Immature natural killer cell (primary cell): ENCODE results near the gene AIFM3. TPM values are rescaled to one million over a fixed set of nuclear protein-coding genes. Genes with fewer than 3 reads are reported as not detected.

Source experiments
- DNase-seq, 3 donors: peaks; one replicate each; pipeline ENCODE4 v3.0.0; 2022; ENCODE audit warnings: mixed read lengths in 1 of 3
- H3K27ac Mint-ChIP-seq, 6 donors: one replicate each; pipeline ENCODE4 v1.8.0; 2020; ENCODE audit warnings: mixed read lengths in 6 of 6, mild to moderate bottlenecking in 5 of 6, inconsistent platforms in 4 of 6, moderate library complexity in 3 of 6
- H3K27me3 Mint-ChIP-seq, 3 donors: one replicate each; pipeline ENCODE4 v1.8.0; 2020 to 2021; ENCODE audit warnings: low read depth in 3 of 3, mild to moderate bottlenecking in 3 of 3, mixed read lengths in 3 of 3, moderate library complexity in 3 of 3, inconsistent platforms in 1 of 3
- H3K36me3 Mint-ChIP-seq, 3 donors: one replicate each; pipeline ENCODE4 v1.8.0; 2020; ENCODE audit warnings: mixed read lengths in 3 of 3, inconsistent platforms in 2 of 3, mild to moderate bottlenecking in 2 of 3
- H3K4me1 Mint-ChIP-seq, 2 donors: one replicate each; pipeline ENCODE4 v1.8.0; 2020; ENCODE audit warnings: inconsistent platforms in 2 of 2, mild to moderate bottlenecking in 2 of 2, mixed read lengths in 2 of 2, moderate library complexity in 1 of 2
- H3K4me3 Mint-ChIP-seq, 5 donors: one replicate each; pipeline ENCODE4 v1.8.0; 2020; ENCODE audit warnings: mild to moderate bottlenecking in 5 of 5, mixed read lengths in 5 of 5, inconsistent platforms in 3 of 5, moderate library complexity in 3 of 5
- H3K9me3 Mint-ChIP-seq, 6 donors: one replicate each; pipeline ENCODE4 v1.8.0; 2020; ENCODE audit warnings: mild to moderate bottlenecking in 6 of 6, mixed read lengths in 6 of 6, inconsistent platforms in 4 of 6, moderate library complexity in 3 of 6
- polyA plus RNA-seq, 3 donors: library from polyadenylated mRNA; unstranded; fragments of 300-500 nt; fragmentation: Illumina TruSeq; gene quantifications; one replicate each; pipeline ENCODE4 v1.2.3, GENCODE V29; 2021

The AIFM3 gene
- polyA plus RNA-seq, 3 donors from 2014 or later = 0.30 to 1.4 TPM; not detected in 1

GRCh38 chr22:20977516-20978170 is 10.6 kb downstream of the AIFM3 start:
- peaks cover 0 to 9% (median 0%) of the 10 kb centered on the region in 3 donors for H3K27me3 Mint-ChIP-seq
- H3K9me3 Mint-ChIP-seq = no peaks in the 10 kb centered on the region
- H3K4me3 Mint-ChIP-seq = no peak overlapping the region
- H3K36me3 Mint-ChIP-seq = no peaks in the 10 kb centered on the region
- H3K4me1 Mint-ChIP-seq = peaks cover 20 to 23% of the 10 kb centered on the region in 2 donors
- no peak overlapping the region for H3K27ac Mint-ChIP-seq
- DNase-seq = no peak

- H3K9me3 Mint-ChIP-seq = no peaks in the 10 kb centered on the region
- H3K27ac Mint-ChIP-seq = no peak overlapping the region
- no peaks in the 10 kb centered on the region for H3K36me3 Mint-ChIP-seq
- DNase-seq = no peak
- peaks cover 0 to 9% (median 0%) of the 10 kb centered on the region in 3 donors for H3K27me3 Mint-ChIP-seq
- H3K4me3 Mint-ChIP-seq = no peak overlapping the region
- peaks cover 28% of the 10 kb centered on the region in 2 donors for H3K4me1 Mint-ChIP-seq
Measured at GRCh38 chr22:20978419-20978818, 11.4 kb downstream of the AIFM3 start.

GRCh38 chr22:20979243-20979809 is 12.3 kb downstream of the AIFM3 start:
- peaks cover 33 to 35% of the 10 kb centered on the region in 2 donors for H3K4me1 Mint-ChIP-seq
- H3K27me3 Mint-ChIP-seq = peaks cover 0 to 12% (median 0%) of the 10 kb centered on the region in 3 donors
- H3K27ac Mint-ChIP-seq = peak overlapping the region in 4 of 6 donors; percentile 67 to 90 (median 88)
- peak; percentile 48 to 70 (median 65) for DNase-seq
- H3K36me3 Mint-ChIP-seq = no peaks in the 10 kb centered on the region
- H3K4me3 Mint-ChIP-seq = peak overlapping the region; percentile 51 to 80 (median 73)
- H3K9me3 Mint-ChIP-seq = no peaks in the 10 kb centered on the region

- Mint-ChIP-seq H3K36me3 (no peaks in the 10 kb centered on the region), H3K9me3 (no peaks in the 10 kb centered on the region), H3K27ac (peak overlapping the region in 4 of 6 donors; percentile 7 to 84 (median 62)), H3K27me3 (peaks cover 0 to 12% (median 0%) of the 10 kb centered on the region in 3 donors), H3K4me3 (peak overlapping the region; percentile 44 to 73 (median 46)), H3K4me1 (peaks cover 33 to 35% of the 10 kb centered on the region in 2 donors)
- no peak for DNase-seq
Measured at GRCh38 chr22:20979940-20980453, 12.9 kb downstream of the AIFM3 start.

GRCh38 chr22:20980523-20980922 is 13.5 kb downstream of the AIFM3 start:
- no peak for DNase-seq
- peaks cover 0 to 12% (median 0%) of the 10 kb centered on the region in 3 donors for H3K27me3 Mint-ChIP-seq
- H3K27ac Mint-ChIP-seq = peak overlapping the region in 2 of 6 donors; percentile 78 to 84
- peaks cover 33 to 35% of the 10 kb centered on the region in 2 donors for H3K4me1 Mint-ChIP-seq
- no peaks in the 10 kb centered on the region for H3K36me3 Mint-ChIP-seq
- H3K4me3 Mint-ChIP-seq = peak overlapping the region in 4 of 5 donors; percentile 39 to 88 (median 56)
- no peaks in the 10 kb centered on the region for H3K9me3 Mint-ChIP-seq

GRCh38 chr22:20980938-20981722 is 14.1 kb downstream of the AIFM3 start:
- peak overlapping the region; percentile 88 to 94 (median 92) for H3K4me3 Mint-ChIP-seq
- DNase-seq = no peak
- peaks cover 33 to 35% of the 10 kb centered on the region in 2 donors for H3K4me1 Mint-ChIP-seq
- peaks cover 0 to 12% (median 0%) of the 10 kb centered on the region in 3 donors for H3K27me3 Mint-ChIP-seq
- H3K9me3 Mint-ChIP-seq = no peaks in the 10 kb centered on the region
- peaks cover 0 to 1% (median under 1%) of the 10 kb centered on the region in 3 donors for H3K36me3 Mint-ChIP-seq
- peak overlapping the region; percentile 84 to 92 (median 89) for H3K27ac Mint-ChIP-seq

- H3K4me3 Mint-ChIP-seq = peak within 1 kb of the TSS; percentile 88 to 94 (median 92)
- H3K27me3 Mint-ChIP-seq = peaks cover 0 to 9% (median 0%) of the 10 kb centered on the region in 3 donors
- peaks cover 33 to 35% of the 10 kb centered on the region in 2 donors for H3K4me1 Mint-ChIP-seq
- no peaks in the 10 kb centered on the region for H3K9me3 Mint-ChIP-seq
- peak; percentile 80 to 82 (median 82) for DNase-seq
- H3K27ac Mint-ChIP-seq = peak within 1 kb of the TSS; percentile 84 to 94 (median 92)
- peaks cover 0 to 7% (median 6%) of the 10 kb centered on the region in 3 donors for H3K36me3 Mint-ChIP-seq
Measured at GRCh38 chr22:20981787-20982562, 14.9 kb downstream of the AIFM3 start, which contains the start of gene LZTR1. Gene LZTR1, plus strand, starts transcription at chr22:20982297. Its CDS starts 75 bp downstream, at chr22:20982372.

GRCh38 chr22:20982563-20982882 is 15.5 kb downstream of the AIFM3 start:
- Mint-ChIP-seq H3K27me3 (peaks cover 0 to 9% (median 0%) of the 10 kb centered on the region in 3 donors), H3K4me1 (peaks cover 33 to 35% of the 10 kb centered on the region in 2 donors), H3K27ac (peak overlapping the region; percentile 84 to 94 (median 92)), H3K9me3 (no peaks in the 10 kb centered on the region), H3K4me3 (peak overlapping the region; percentile 88 to 94 (median 92)), H3K36me3 (peaks cover 0 to 7% (median 6%) of the 10 kb centered on the region in 3 donors)
- no peak for DNase-seq

GRCh38 chr22:20983081-20983771 is 16.2 kb downstream of the AIFM3 start:
- peaks cover 33 to 35% of the 10 kb centered on the region in 2 donors for H3K4me1 Mint-ChIP-seq
- peak overlapping the region; percentile 84 to 94 (median 92) for H3K27ac Mint-ChIP-seq

GRCh38 chr22:20985720-20986119 is 18.7 kb downstream of the AIFM3 start:
- Mint-ChIP-seq H3K27ac (no peak overlapping the region), H3K27me3 (peaks cover 0 to 9% (median 0%) of the 10 kb centered on the region in 3 donors), H3K9me3 (no peaks in the 10 kb centered on the region), H3K4me3 (no peak overlapping the region), H3K36me3 (peaks cover 0 to 7% (median 6%) of the 10 kb centered on the region in 3 donors), H3K4me1 (peaks cover 21 to 28% of the 10 kb centered on the region in 2 donors)
- DNase-seq = no peak

More at GRCh38 chr22:20983081-20983771, 16.2 kb downstream of the AIFM3 start:
- DNase-seq = no peak
- peak overlapping the region; percentile 88 to 94 (median 92) for H3K4me3 Mint-ChIP-seq
- no peaks in the 10 kb centered on the region for H3K9me3 Mint-ChIP-seq
- peaks cover 0 to 7% (median 6%) of the 10 kb centered on the region in 3 donors for H3K36me3 Mint-ChIP-seq
- peaks cover 0 to 9% (median 0%) of the 10 kb centered on the region in 3 donors for H3K27me3 Mint-ChIP-seq

- Mint-ChIP-seq H3K4me1 (peaks cover 17 to 22% of the 10 kb centered on the region in 2 donors), H3K36me3 (peaks cover 0 to 7% (median 6%) of the 10 kb centered on the region in 3 donors), H3K27ac (no peak overlapping the region), H3K4me3 (no peak overlapping the region), H3K27me3 (peaks cover 0 to 7% (median 2%) of the 10 kb centered on the region in 3 donors), H3K9me3 (no peaks in the 10 kb centered on the region)
- DNase-seq = no peak
Measured at GRCh38 chr22:20986365-20986764, 19.3 kb downstream of the AIFM3 start.

GRCh38 chr22:20987375-20987774 is 20.3 kb downstream of the AIFM3 start:
- Mint-ChIP-seq H3K4me1 (peaks cover 13 to 18% of the 10 kb centered on the region in 2 donors), H3K4me3 (no peak overlapping the region), H3K27ac (no peak overlapping the region), H3K36me3 (peaks cover 0 to 7% (median 6%) of the 10 kb centered on the region in 3 donors), H3K9me3 (no peaks in the 10 kb centered on the region), H3K27me3 (peaks cover 0 to 3% (median 2%) of the 10 kb centered on the region in 3 donors)
- no peak for DNase-seq
